Peyer's patch (tissue), 4 donors: Measurements from ENCODE around the gene NOC4L.

Experiments
- POLR2A ChIP-seq, 2 donors: fragments of 450-650 bp; IDR thresholded peaks; one replicate each; pipeline ENCODE4 v1.5.1; 2017; ENCODE audit warnings: antibody characterized with exemption in 2 of 2, mild to moderate bottlenecking in 2 of 2, moderate library complexity in 2 of 2
- TF ChIP-seq, protein P1 (sequence below), 6 experiments: fragments of 450-650 bp in 4 of 6; fragments of 200-600 bp in 2 of 6; sonication (generic) in 1 of 6; IDR thresholded peaks; one replicate each; pipeline ENCODE4 v1.5.1; 2017 to 2019; ENCODE audit warnings: antibody characterized with exemption in 6 of 6, mild to moderate bottlenecking in 3 of 6, moderate library complexity in 1 of 6

DNA sequence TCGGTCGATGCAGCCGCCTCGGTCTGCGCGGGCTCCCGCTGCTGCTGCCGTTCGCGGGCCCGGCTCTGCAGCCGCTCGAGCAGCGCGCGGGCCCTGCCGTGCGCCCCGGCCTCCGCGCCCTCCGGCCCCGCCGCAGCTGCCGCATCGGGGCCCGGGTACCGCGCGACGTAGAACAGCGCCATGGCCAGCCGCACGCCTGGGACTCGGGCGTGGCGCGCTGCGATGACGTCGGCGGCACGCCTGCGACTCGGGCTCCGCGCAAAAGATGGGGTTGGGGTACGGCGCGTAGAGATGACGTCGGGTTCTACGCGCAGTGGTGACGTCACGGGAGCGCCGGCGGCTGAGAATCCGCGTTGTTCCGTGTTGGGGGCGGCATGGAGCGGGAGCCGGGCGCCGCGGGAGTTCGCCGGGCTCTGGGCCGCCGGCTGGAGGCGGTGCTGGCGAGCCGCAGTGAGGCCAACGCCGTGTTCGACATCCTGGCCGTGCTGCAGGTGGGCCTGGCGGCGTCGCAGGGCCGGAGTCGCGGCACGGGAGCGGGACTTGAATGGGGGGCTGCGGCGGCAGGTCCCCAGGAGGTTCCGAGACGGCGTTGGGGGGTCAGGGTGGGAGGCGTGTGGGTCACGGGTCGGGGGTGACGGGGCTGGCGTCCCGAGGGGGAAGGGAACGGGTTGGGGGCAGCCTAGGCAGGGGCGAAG lies at the start of gene NOC4L, which contains the start of gene DDX51:
- TF ChIP-seq, protein P1, sequence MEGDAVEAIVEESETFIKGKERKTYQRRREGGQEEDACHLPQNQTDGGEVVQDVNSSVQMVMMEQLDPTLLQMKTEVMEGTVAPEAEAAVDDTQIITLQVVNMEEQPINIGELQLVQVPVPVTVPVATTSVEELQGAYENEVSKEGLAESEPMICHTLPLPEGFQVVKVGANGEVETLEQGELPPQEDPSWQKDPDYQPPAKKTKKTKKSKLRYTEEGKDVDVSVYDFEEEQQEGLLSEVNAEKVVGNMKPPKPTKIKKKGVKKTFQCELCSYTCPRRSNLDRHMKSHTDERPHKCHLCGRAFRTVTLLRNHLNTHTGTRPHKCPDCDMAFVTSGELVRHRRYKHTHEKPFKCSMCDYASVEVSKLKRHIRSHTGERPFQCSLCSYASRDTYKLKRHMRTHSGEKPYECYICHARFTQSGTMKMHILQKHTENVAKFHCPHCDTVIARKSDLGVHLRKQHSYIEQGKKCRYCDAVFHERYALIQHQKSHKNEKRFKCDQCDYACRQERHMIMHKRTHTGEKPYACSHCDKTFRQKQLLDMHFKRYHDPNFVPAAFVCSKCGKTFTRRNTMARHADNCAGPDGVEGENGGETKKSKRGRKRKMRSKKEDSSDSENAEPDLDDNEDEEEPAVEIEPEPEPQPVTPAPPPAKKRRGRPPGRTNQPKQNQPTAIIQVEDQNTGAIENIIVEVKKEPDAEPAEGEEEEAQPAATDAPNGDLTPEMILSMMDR (IDR thresholded peaks at IDR 0.05): peak in 3 of 6 experiments; percentile 16 to 43 (median 35)
- TF ChIP-seq POLR2A (IDR thresholded peaks at IDR 0.05): peak; percentile 60
